WTC11 (cell line): ENCODE results near the gene FZR1. TPM values are rescaled to one million over a fixed set of nuclear protein-coding genes. Genes with fewer than 3 reads are reported as not detected.

Experiments used
- ATAC-seq: fragments of 200-7000 bp; cut with Tn5 transposase; 2 replicates; pipeline ENCODE4 v1.10.0; 2021; ENCODE audit warnings: mild to moderate bottlenecking, moderate library complexity
- CTCF ChIA-PET: fragments of 300-600 bp; sonication (Branson Sonifier 250); formaldehyde crosslinking; loops from one replicate; lab custom pipeline; 2021; ENCODE audit warnings: antibody characterized with exemption; lab: Charles Lee
- POLR2A ChIA-PET: fragments of 350-600 bp; sonication (Branson Sonifier 250); formaldehyde crosslinking; loops from one replicate; lab custom pipeline; 2021; ENCODE audit warnings: antibody characterized with exemption; lab: Charles Lee
- DNase-seq: peaks from one replicate; pipeline ENCODE4 v3.0.0; 2021; ENCODE audit warnings: low spot score
- H3K27ac Mint-ChIP-seq: 2 replicates; pipeline ENCODE4 v1.8.0; 2021; ENCODE audit warnings: mixed read lengths
- H3K27me3 Mint-ChIP-seq: 2 replicates; pipeline ENCODE4 v1.8.0; 2021; ENCODE audit warnings: low read depth, mild to moderate bottlenecking, moderate library complexity, mixed read lengths
- H3K36me3 Mint-ChIP-seq: 2 replicates; pipeline ENCODE4 v1.8.0; 2021; ENCODE audit warnings: mixed read lengths
- H3K4me1 Mint-ChIP-seq: 2 replicates; pipeline ENCODE4 v1.8.0; 2022; ENCODE audit warnings: mixed read lengths
- H3K4me3 Mint-ChIP-seq: 2 replicates; pipeline ENCODE4 v1.8.0; 2021; ENCODE audit warnings: mild to moderate bottlenecking, moderate library complexity, mixed read lengths
- H3K9me3 Mint-ChIP-seq: 2 replicates; pipeline ENCODE4 v1.8.0; 2021; ENCODE audit warnings: mixed read lengths
- E2F4 ChIP-seq: sonication (generic); formaldehyde crosslinking; IDR thresholded peaks from 2 replicates; pipeline ENCODE4 v1.8.1; 2022; ENCODE audit warnings: low read depth, mild to moderate bottlenecking, moderate library complexity, missing genetic modification reagents, borderline replicate concordance
- FOXK1 ChIP-seq: sonication (generic); formaldehyde crosslinking; IDR thresholded peaks from 2 replicates; pipeline ENCODE4 v1.8.0; 2022; ENCODE audit warnings: mild to moderate bottlenecking, moderate library complexity, missing genetic modification reagents
- GABPB1 ChIP-seq: sonication (generic); formaldehyde crosslinking; IDR thresholded peaks from 2 replicates; pipeline ENCODE4 v1.8.1; 2023; ENCODE audit warnings: mild to moderate bottlenecking, missing genetic modification reagents
- OVOL2 ChIP-seq: fragments of 250-450 bp; sonication (Bioruptor Pico); IDR thresholded peaks from 2 replicates; pipeline ENCODE4 v1.9.0; 2021; ENCODE audit warnings: mild to moderate bottlenecking, borderline replicate concordance
- PRRX2 ChIP-seq: fragments of 250-450 bp; sonication (Bioruptor Pico); IDR thresholded peaks from 2 replicates; pipeline ENCODE4 v1.8.0; 2021; ENCODE audit warnings: mild to moderate bottlenecking
- USF2 ChIP-seq: sonication (generic); formaldehyde crosslinking; IDR thresholded peaks from 2 replicates; pipeline ENCODE4 v1.8.1; 2023; ENCODE audit warnings: mild to moderate bottlenecking, missing genetic modification reagents, moderate library complexity
- ZMAT4 ChIP-seq: fragments of 250-450 bp; sonication (Bioruptor Pico); IDR thresholded peaks from 2 replicates; pipeline ENCODE4 v1.9.0; 2021; ENCODE audit warnings: mild to moderate bottlenecking
- total RNA-seq: library from RNA; stranded (reverse); gene quantifications from 3 replicates; pipeline ENCODE4 v1.2.3, GENCODE V29; 2021
- TF ChIP-seq, protein P1 (sequence below): fragments of 250-450 bp; sonication (Bioruptor Pico); IDR thresholded peaks from 2 replicates; pipeline ENCODE4 v2.1.2; 2022; ENCODE audit warnings: mild to moderate bottlenecking, moderate library complexity
- TF ChIP-seq, protein P2 (sequence below): sonication (generic); formaldehyde crosslinking; IDR thresholded peaks from 2 replicates; pipeline ENCODE4 v1.8.1; 2023; ENCODE audit warnings: mild to moderate bottlenecking, missing genetic modification reagents
- TF ChIP-seq, protein P3 (sequence below): sonication (generic); formaldehyde crosslinking; IDR thresholded peaks from 2 replicates; pipeline ENCODE4 v1.8.1; 2023; ENCODE audit warnings: mild to moderate bottlenecking, missing genetic modification reagents, borderline replicate concordance

The FZR1 gene
- total RNA-seq, 1 experiment from 2014 or later, result 60.8 TPM

DNA sequence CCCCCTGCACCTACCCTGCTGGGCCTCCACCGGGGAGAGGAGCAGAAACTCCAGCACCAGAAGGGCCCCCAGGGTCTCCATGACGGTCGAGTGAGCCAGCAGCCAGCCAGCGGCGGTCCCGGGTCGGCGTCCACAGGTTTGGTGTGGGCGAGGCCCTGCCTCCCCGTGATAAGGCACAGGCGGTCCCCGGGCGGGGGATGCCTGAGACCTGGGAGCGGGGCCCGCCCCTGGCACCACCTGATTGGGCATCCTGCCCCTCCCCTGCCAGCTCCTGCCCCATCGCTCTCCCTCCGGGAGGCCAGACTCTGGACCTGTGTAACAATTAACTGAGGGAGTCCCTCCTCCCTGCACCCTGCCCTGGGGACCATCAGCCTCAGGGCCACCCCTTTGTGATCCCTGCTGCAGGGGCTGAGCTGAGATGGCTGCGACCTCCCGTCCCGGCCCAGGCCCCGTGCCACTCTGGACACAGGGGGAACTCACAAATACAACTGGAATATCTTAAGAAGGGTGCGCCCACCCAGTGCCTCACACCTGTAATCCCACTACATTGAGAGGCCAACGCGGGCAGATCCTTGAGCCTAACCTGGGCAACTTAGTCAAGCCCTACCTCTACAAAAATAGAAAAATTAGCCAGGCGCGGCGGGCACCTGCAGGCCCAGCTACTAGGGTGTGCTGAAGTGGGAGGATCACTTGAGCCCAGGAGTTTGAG lies 25.6 kb upstream of the FZR1 start, which contains the start of gene SMIM24 (continued):
- TF ChIP-seq, protein P1, sequence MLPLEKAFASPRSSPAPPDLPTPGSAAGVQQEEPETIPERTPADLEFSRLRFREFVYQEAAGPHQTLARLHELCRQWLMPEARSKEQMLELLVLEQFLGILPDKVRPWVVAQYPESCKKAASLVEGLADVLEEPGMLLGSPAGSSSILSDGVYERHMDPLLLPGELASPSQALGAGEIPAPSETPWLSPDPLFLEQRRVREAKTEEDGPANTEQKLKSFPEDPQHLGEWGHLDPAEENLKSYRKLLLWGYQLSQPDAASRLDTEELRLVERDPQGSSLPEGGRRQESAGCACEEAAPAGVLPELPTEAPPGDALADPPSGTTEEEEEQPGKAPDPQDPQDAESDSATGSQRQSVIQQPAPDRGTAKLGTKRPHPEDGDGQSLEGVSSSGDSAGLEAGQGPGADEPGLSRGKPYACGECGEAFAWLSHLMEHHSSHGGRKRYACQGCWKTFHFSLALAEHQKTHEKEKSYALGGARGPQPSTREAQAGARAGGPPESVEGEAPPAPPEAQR (CRISPR knock-in tag), result no peak

GRCh38 chr19:3481241-3482090 lies 24.6 kb upstream of the FZR1 start:
- Mint-ChIP-seq H3K9me3 (no peaks in the 10 kb centered on the region), H3K36me3 (no peaks in the 10 kb centered on the region), H3K27me3 (peaks cover 6% of the 10 kb centered on the region)
- POLR2A ChIA-PET, result no interaction called here
- TF ChIP-seq GABPB1 (CRISPR knock-in tag), result peak; percentile 65
- TF ChIP-seq OVOL2, result no peak
- TF ChIP-seq FOXK1 (CRISPR knock-in tag), result no peak
- no peak for TF ChIP-seq E2F4 (CRISPR knock-in tag)
- TF ChIP-seq USF2 (CRISPR knock-in tag), result no peak
- no peak for TF ChIP-seq PRRX2 (CRISPR knock-in tag)
- no peak for TF ChIP-seq ZMAT4
- TF ChIP-seq, protein P2, sequence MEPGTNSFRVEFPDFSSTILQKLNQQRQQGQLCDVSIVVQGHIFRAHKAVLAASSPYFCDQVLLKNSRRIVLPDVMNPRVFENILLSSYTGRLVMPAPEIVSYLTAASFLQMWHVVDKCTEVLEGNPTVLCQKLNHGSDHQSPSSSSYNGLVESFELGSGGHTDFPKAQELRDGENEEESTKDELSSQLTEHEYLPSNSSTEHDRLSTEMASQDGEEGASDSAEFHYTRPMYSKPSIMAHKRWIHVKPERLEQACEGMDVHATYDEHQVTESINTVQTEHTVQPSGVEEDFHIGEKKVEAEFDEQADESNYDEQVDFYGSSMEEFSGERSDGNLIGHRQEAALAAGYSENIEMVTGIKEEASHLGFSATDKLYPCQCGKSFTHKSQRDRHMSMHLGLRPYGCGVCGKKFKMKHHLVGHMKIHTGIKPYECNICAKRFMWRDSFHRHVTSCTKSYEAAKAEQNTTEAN (CRISPR knock-in tag), result no peak
- TF ChIP-seq, protein P3, sequence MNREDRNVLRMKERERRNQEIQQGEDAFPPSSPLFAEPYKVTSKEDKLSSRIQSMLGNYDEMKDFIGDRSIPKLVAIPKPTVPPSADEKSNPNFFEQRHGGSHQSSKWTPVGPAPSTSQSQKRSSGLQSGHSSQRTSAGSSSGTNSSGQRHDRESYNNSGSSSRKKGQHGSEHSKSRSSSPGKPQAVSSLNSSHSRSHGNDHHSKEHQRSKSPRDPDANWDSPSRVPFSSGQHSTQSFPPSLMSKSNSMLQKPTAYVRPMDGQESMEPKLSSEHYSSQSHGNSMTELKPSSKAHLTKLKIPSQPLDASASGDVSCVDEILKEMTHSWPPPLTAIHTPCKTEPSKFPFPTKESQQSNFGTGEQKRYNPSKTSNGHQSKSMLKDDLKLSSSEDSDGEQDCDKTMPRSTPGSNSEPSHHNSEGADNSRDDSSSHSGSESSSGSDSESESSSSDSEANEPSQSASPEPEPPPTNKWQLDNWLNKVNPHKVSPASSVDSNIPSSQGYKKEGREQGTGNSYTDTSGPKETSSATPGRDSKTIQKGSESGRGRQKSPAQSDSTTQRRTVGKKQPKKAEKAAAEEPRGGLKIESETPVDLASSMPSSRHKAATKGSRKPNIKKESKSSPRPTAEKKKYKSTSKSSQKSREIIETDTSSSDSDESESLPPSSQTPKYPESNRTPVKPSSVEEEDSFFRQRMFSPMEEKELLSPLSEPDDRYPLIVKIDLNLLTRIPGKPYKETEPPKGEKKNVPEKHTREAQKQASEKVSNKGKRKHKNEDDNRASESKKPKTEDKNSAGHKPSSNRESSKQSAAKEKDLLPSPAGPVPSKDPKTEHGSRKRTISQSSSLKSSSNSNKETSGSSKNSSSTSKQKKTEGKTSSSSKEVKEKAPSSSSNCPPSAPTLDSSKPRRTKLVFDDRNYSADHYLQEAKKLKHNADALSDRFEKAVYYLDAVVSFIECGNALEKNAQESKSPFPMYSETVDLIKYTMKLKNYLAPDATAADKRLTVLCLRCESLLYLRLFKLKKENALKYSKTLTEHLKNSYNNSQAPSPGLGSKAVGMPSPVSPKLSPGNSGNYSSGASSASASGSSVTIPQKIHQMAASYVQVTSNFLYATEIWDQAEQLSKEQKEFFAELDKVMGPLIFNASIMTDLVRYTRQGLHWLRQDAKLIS (CRISPR knock-in tag), result no peak
- TF ChIP-seq, all 79 proteins: peak for 1
- H3K4me3 Mint-ChIP-seq, result no peak overlapping the region
- DNase-seq (no peak), ATAC-seq (no peak)
- H3K4me1 Mint-ChIP-seq, result peaks cover 20% of the 10 kb centered on the region
- CTCF ChIA-PET, result interaction anchor here (0.7 to 5.0 kb wide), 5 partner anchors 11 to 177 kb away, joined by 3 to 63 read pairs (median 3); no protein-coding TSS in a partner anchor
- no peak overlapping the region for H3K27ac Mint-ChIP-seq
